HCT116 (cell line): ENCODE data around the gene ATG10.
"Not testable (repeated sequence)": the region's sequence is repeated elsewhere in the genome, so short reads cannot be mapped to it uniquely, and the experiment has no call there.

Experiments used
- CEBPB ChIP-seq: IDR thresholded peaks from 2 replicates; pipeline ENCODE4 v1.6.1; 2012; ENCODE audit warnings: low read depth
- EGR1 ChIP-seq: IDR thresholded peaks from 2 replicates; pipeline ENCODE4 v1.6.1; 2012; ENCODE audit warnings: low read depth
- EZH2 ChIP-seq: fragments of 200-600 bp; sonication (generic); IDR thresholded peaks from 2 replicates; pipeline ENCODE4 v1.6.1; 2017; ENCODE audit warnings: antibody characterized with exemption, mixed run types
- FOSL1 ChIP-seq: IDR thresholded peaks from 2 replicates; pipeline ENCODE4 v1.6.1; 2012; ENCODE audit warnings: low read depth
- JUND ChIP-seq: IDR thresholded peaks from 2 replicates; pipeline ENCODE4 v1.6.1; 2012
- POLR2A ChIP-seq: IDR thresholded peaks from 2 replicates; pipeline ENCODE4 v1.7.0; 2011; ENCODE audit warnings: borderline replicate concordance; ENCODE audit not compliant: insufficient read depth, insufficient read length; ENCODE audit errors: extremely low read depth
- POLR2AphosphoS5 ChIP-seq: IDR thresholded peaks from 2 replicates; pipeline ENCODE4 v1.6.1; 2011; ENCODE audit warnings: mild to moderate bottlenecking, low read depth, low read length, moderate library complexity
- RAD21 ChIP-seq: IDR thresholded peaks from 2 replicates; pipeline ENCODE4 v1.6.1; 2012; ENCODE audit warnings: low read depth, mild to moderate bottlenecking
- SIN3A ChIP-seq: IDR thresholded peaks from 2 replicates; pipeline ENCODE4 v1.6.1; 2012; ENCODE audit warnings: low read depth
- SP1 ChIP-seq: IDR thresholded peaks from 2 replicates; pipeline ENCODE4 v1.6.1; 2012; ENCODE audit warnings: low read depth
- TCF7L2 ChIP-seq: IDR thresholded peaks from 2 replicates; pipeline ENCODE4 v1.7.0; 2011; ENCODE audit warnings: borderline replicate concordance, inconsistent platforms; ENCODE audit not compliant: insufficient read depth, insufficient read length; ENCODE audit errors: extremely low read depth
- TF ChIP-seq, protein P1 (sequence below), 3 experiments: fragments of 200-600 bp in 1 of 3; sonication (generic) in 1 of 3; IDR thresholded peaks in 2 of 3; conservative IDR thresholded peaks in 1 of 3; 2 replicates each; pipeline ENCODE4 v1.5.1; 2012 to 2017; ENCODE audit warnings: low read depth in 2 of 3, low read length in 2 of 3, antibody characterized with exemption in 1 of 3, borderline replicate concordance in 1 of 3, control low read depth in 1 of 3, mild to moderate bottlenecking in 1 of 3, mixed read lengths in 1 of 3, mixed run types in 1 of 3, moderate library complexity in 1 of 3; ENCODE audit not compliant: insufficient read depth in 1 of 3
- TF ChIP-seq, protein P2 (sequence below): IDR thresholded peaks from 2 replicates; pipeline ENCODE4 v1.6.1; 2012

DNA sequence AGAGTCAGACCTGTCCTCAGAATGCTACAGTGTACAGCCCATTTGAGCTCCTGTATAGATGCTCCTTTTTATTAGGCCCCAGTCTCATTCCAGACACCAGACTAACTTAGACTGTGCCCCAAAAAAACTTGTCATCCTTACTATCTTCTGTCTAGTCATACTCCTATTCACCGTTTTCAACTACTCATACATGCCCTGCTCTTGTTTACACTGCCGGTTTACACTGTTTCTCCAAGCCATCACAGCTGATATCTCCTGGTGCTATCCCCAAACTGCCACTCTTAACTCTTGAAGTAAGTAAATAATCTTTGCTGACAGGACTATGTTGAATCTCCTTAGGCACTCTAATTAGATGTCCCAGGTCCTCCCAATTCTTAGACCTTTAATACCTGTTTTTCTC lies 13.7 kb upstream of the ATG10 start:
- TF ChIP-seq EZH2, POLR2A, RAD21, SP1, FOSL1, POLR2AphosphoS5, SIN3A, CEBPB, TCF7L2, JUND, EGR1: not testable (repeated sequence)
- TF ChIP-seq, protein P1, sequence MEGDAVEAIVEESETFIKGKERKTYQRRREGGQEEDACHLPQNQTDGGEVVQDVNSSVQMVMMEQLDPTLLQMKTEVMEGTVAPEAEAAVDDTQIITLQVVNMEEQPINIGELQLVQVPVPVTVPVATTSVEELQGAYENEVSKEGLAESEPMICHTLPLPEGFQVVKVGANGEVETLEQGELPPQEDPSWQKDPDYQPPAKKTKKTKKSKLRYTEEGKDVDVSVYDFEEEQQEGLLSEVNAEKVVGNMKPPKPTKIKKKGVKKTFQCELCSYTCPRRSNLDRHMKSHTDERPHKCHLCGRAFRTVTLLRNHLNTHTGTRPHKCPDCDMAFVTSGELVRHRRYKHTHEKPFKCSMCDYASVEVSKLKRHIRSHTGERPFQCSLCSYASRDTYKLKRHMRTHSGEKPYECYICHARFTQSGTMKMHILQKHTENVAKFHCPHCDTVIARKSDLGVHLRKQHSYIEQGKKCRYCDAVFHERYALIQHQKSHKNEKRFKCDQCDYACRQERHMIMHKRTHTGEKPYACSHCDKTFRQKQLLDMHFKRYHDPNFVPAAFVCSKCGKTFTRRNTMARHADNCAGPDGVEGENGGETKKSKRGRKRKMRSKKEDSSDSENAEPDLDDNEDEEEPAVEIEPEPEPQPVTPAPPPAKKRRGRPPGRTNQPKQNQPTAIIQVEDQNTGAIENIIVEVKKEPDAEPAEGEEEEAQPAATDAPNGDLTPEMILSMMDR (IDR thresholded peaks at IDR 0.05 in 2 of 3, conservative IDR thresholded peaks at IDR 0.05 in 1 of 3; ENCODE audit: borderline replicate concordance in 1 of 3, insufficient read depth in 1 of 3, low read depth in 2 of 3, low read length in 2 of 3), result not testable (repeated sequence)
- TF ChIP-seq, protein P2, sequence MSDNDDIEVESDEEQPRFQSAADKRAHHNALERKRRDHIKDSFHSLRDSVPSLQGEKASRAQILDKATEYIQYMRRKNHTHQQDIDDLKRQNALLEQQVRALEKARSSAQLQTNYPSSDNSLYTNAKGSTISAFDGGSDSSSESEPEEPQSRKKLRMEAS, result not testable (repeated sequence)
